ENCODE data around the gene HS3ST4.

The HS3ST4 gene

GRCh38 chr16:25691519-25692091 lies at the start of gene HS3ST4:
Gene HS3ST4 (plus strand): TSS chr16:25691959.
- FAIRE-seq = no peak

- no peak for FAIRE-seq
Observed at GRCh38 chr16:25643633-25644032, 48.1 kb upstream of the HS3ST4 start.

GRCh38 chr16:25656639-25657038 lies 35.1 kb upstream of the HS3ST4 start:
- FAIRE-seq = no peak

- no peak for FAIRE-seq
Observed at GRCh38 chr16:25676820-25677219, 14.9 kb upstream of the HS3ST4 start.

GRCh38 chr16:25679511-25679910 lies 12.2 kb upstream of the HS3ST4 start:
- FAIRE-seq = no peak

- no peak for FAIRE-seq
Observed at GRCh38 chr16:25689137-25689836, 2.5 kb upstream of the HS3ST4 start.

- FAIRE-seq = no peak
Observed at GRCh38 chr16:25690552-25691143, 1.1 kb upstream of the HS3ST4 start.

GRCh38 chr16:25692351-25692741 lies 587 bp downstream of the HS3ST4 start:
- FAIRE-seq = no peak

- no peak for FAIRE-seq
Observed at GRCh38 chr16:25692742-25693508, 1.2 kb downstream of the HS3ST4 start.

- no peak for FAIRE-seq
Observed at GRCh38 chr16:25693631-25694030, 1.9 kb downstream of the HS3ST4 start.

- no peak for FAIRE-seq
Observed at GRCh38 chr16:25699069-25699468, 7.3 kb downstream of the HS3ST4 start.

- no peak for FAIRE-seq
Observed at GRCh38 chr16:25700547-25700946, 8.8 kb downstream of the HS3ST4 start.

GRCh38 chr16:25707553-25707952 lies 15.8 kb downstream of the HS3ST4 start:
- no peak for FAIRE-seq

GRCh38 chr16:25707982-25708583 lies 16.3 kb downstream of the HS3ST4 start:
- no peak for FAIRE-seq

GRCh38 chr16:25709213-25709612 lies 17.5 kb downstream of the HS3ST4 start:
- no peak for FAIRE-seq

- FAIRE-seq = no peak
Observed at GRCh38 chr16:25713785-25714570, 22.2 kb downstream of the HS3ST4 start.

- no peak for FAIRE-seq
Observed at GRCh38 chr16:25716186-25716585, 24.4 kb downstream of the HS3ST4 start.

- FAIRE-seq = no peak
Observed at GRCh38 chr16:25721439-25721838, 29.7 kb downstream of the HS3ST4 start.

GRCh38 chr16:25726430-25727098 lies 34.8 kb downstream of the HS3ST4 start:
- FAIRE-seq = no peak

- no peak for FAIRE-seq
Observed at GRCh38 chr16:25729188-25729915, 37.6 kb downstream of the HS3ST4 start.

- FAIRE-seq = no peak
Observed at GRCh38 chr16:25730396-25730795, 38.6 kb downstream of the HS3ST4 start.

Measured in islet of Langerhans (tissue), 1 donor.